ENCODE data around the gene MATN4.
A peak's percentile ranks its signal among the peaks of the same experiment; 100 is the strongest.
"Not testable (repeated sequence)": the region's sequence is repeated elsewhere in the genome, so short reads cannot be mapped to it uniquely, and the experiment has no call there.

The MATN4 gene, protein sequence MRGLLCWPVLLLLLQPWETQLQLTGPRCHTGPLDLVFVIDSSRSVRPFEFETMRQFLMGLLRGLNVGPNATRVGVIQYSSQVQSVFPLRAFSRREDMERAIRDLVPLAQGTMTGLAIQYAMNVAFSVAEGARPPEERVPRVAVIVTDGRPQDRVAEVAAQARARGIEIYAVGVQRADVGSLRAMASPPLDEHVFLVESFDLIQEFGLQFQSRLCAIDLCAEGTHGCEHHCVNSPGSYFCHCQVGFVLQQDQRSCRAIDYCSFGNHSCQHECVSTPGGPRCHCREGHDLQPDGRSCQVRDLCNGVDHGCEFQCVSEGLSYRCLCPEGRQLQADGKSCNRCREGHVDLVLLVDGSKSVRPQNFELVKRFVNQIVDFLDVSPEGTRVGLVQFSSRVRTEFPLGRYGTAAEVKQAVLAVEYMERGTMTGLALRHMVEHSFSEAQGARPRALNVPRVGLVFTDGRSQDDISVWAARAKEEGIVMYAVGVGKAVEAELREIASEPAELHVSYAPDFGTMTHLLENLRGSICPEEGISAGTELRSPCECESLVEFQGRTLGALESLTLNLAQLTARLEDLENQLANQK

DNA sequence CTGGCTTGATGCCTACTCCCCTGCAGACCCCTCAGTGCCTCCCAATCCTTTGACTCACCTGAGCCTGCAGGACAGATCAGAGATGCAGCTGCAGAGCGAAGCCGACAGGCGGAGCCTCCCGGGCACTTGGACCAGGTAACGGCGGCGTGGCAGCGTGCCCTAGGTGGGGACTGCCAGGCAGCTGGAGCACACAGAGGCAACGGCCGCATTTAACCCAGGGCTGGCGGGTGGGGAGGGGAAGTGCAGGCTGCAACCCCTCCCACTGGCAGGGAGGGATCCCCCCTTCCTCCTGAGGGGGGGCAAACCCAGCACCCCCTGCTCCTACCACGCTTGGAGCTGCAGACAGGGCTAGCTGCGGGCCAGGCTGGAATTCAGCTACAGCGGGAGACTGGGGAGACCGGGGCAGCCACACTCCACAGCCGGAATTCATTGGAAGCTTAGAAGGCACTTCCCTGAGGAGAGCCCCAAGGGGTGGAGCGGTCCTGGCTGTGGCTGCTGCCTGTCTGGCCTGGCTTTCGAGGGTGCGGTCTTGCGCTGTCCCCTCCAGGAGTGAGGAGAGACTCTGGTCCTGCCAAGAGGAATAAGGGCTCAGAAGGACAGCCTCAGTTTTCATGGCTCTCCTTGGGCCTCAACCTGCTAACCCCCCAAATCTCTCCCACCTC lies at the start of gene MATN4:
Gene MATN4, minus strand, starts transcription at position 183 of the 662 bp plus-strand sequence. CDS start 2,717 bp downstream, outside the sequence.
- no peak within 1 kb of the TSS for H3K27ac Mint-ChIP-seq
- no peak for DNase-seq
- H3K27me3 Mint-ChIP-seq = peaks cover 71% of the 10 kb centered on the region
- no peak for ATAC-seq
- H3K4me1 Mint-ChIP-seq = peaks cover 14% of the 10 kb centered on the region
- no peaks in the 10 kb centered on the region for H3K36me3 Mint-ChIP-seq (ENCODE audit: low read depth)
- no peak within 1 kb of the TSS for H3K4me3 Mint-ChIP-seq
- H3K9me3 Mint-ChIP-seq = no peaks in the 10 kb centered on the region

DNA sequence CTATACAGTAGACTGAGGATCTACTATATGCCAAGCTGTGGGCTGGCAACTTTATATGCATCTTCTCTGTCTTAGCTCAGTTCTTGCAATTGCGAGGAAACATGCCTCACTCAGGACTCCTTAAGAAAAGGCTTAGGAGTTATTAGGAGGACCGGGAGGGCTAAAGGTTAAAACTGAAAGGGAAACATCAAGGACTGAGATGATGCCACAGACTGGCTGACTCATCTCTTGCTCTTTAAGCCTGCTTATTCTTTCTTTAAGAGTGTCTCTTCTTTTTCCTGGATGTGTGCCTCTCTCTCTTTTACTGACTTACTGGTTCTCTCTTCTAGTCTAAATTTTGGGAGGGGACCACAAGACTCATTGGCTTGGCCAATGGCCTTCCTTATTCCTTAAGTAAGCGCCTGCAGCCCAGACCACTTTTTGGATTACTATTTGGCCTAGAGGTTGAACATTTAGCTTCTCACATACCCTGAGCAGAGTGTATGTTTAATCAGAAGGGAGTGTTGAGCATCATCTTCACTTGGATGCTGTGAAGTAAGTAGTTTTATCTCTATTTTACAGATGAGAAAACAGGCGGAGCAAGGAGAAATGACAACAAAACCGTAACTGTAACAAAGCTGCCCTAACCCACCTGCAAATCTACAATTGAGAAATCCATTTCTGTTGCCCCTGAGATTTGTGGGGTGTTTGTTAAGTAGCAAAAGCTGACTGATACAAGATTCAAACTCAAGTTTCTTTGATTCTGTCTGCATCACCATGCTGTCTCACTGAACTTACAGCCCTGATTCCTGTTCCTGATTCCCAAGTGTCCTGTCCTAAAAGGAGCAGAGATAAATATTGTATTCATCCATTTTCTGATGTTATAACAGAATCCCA lies 47.3 kb upstream of the MATN4 start:
- ATAC-seq (peak; percentile 73), DNase-seq (no peak)
- Mint-ChIP-seq H3K4me3 (peak overlapping the region; percentile 69), H3K36me3 (ENCODE audit: low read depth) (no peaks in the 10 kb centered on the region), H3K9me3 (no peaks in the 10 kb centered on the region), H3K27me3 (no peaks in the 10 kb centered on the region), H3K4me1 (peaks cover 70% of the 10 kb centered on the region), H3K27ac (peak overlapping the region; percentile 90)

DNA sequence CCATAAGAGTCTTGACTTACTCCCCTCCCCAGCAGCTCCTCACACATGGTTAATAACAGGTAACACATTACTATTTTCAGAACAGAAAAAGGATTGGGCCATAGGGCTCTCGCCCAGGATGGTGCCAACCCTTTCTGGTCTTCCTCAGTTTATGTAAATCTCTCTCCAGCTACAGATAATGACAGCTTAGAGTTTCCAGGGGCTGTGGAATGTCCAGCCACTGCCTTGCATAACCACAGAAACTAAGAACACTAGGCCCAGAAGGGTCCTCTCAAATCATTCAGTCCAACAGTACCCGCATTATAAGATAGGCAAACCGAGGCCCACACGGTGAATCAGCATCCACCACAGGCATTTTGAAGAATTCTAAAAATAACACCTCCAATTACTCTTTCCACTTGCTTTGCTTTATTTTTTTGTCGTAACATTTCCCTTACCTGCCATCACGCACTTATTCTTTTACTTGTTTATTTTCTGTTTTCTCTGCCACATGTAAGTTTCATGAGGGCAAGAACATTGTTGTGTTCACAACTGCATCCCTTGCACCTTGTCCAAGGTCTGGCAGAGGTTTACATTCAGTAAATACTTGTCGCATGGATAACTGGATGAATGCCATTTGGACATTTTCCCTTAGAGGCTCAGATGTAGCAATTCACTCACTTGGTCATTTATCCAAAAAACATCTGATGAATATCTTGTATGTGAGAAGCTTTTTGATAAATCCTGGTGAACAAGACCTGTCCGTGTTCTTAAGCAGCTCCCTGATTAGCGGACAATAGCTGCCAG lies 46.5 kb upstream of the MATN4 start:
- Mint-ChIP-seq H3K27ac (peak overlapping the region; percentile 90), H3K4me3 (peak overlapping the region; percentile 69), H3K4me1 (peaks cover 75% of the 10 kb centered on the region), H3K36me3 (ENCODE audit: low read depth) (no peaks in the 10 kb centered on the region), H3K27me3 (no peaks in the 10 kb centered on the region), H3K9me3 (no peaks in the 10 kb centered on the region)
- ATAC-seq (peak; percentile 85), DNase-seq (peak; percentile 35)

DNA sequence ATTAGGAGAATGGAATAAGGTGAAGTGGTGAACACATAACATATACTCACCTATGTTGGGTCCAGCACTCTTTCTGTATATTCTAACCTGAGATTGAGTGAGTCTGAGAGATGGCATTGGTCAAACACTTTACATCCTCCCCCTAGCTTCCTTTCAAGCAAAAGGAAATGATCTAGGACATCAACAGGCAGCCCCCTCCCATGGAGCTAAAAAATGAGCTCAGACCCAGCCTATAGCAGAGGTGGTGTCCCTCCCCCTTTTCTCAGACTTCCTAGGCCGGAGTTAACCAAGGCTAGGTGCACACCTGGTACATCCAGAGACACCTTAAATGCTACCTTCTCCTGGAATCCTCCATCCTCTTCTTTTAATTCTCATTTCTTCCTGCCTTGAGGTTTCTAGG lies 45.6 kb upstream of the MATN4 start:
- no peaks in the 10 kb centered on the region for H3K9me3 Mint-ChIP-seq
- ATAC-seq (no peak), DNase-seq (no peak)
- peaks cover 69% of the 10 kb centered on the region for H3K4me1 Mint-ChIP-seq
- H3K4me3 Mint-ChIP-seq = peak overlapping the region; percentile 69
- H3K27me3 Mint-ChIP-seq = no peaks in the 10 kb centered on the region
- H3K36me3 Mint-ChIP-seq (ENCODE audit: low read depth) = no peaks in the 10 kb centered on the region
- peak overlapping the region; percentile 90 for H3K27ac Mint-ChIP-seq

DNA sequence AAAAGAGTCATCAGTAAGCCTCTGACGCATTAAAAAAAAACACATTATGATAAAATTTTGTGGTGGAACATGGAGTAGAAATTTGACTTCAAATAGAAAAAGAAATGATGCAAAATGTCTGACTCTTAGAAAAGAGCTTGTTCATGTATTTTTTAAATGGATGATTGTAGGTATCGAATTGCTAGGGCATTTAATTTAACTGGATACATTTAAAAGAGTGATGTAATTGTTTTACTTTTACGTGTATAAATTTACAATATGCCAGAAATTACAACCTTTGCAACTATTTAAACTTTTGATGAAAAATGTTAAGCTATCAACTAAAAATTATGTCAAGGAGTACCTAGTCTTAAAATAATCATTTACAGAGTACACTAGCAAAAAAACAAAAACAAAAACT lies 44.6 kb upstream of the MATN4 start:
- DNase-seq (no peak), ATAC-seq (no peak)
- Mint-ChIP-seq H3K27ac (no peak overlapping the region), H3K4me1 (peaks cover 65% of the 10 kb centered on the region), H3K36me3 (ENCODE audit: low read depth) (no peaks in the 10 kb centered on the region), H3K9me3 (no peaks in the 10 kb centered on the region), H3K27me3 (no peaks in the 10 kb centered on the region), H3K4me3 (no peak overlapping the region)

DNA sequence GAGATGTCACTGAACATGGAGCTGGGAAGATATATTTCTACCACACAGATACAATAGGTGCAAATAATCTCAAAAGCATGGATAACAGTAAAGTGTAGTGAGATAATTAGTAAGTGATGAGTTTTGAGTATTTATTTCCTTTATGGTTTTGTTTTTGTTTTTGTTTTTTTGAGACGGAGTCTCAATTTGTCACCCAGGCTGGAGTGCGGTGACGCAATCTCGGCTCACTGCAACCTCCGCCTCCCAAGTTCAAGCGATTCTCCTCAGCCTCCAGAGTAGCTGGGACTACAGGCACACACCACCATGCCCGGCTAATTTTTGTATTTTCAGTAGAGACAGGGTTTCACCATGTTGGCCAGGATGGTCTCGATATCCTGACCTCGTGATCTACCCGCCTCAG lies 42.7 kb upstream of the MATN4 start:
- not testable (repeated sequence) for H3K27me3 Mint-ChIP-seq, H3K4me3 Mint-ChIP-seq, H3K9me3 Mint-ChIP-seq, DNase-seq, H3K27ac Mint-ChIP-seq, ATAC-seq
- Mint-ChIP-seq H3K36me3 (ENCODE audit: low read depth) (peaks cover 10% of the 10 kb centered on the region), H3K4me1 (peaks cover 66% of the 10 kb centered on the region)

DNA sequence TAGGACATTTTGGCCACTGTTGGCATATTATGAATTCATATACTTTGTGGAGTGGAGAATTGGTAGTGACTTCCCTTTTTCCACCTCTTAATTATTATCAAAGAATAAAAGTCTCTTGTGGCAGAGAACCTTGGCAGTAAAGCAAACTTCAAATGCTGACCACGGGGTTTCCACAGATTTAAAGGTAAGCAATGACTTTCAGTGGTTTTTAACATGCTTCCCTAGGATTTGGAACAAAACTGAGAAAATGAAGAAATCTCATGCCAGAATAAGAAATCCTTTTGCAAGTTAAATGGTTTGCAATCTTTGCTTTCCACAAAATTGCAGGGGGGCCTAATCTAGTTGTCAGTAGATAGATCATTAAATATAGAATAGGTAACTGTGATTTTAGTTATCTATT lies 42.1 kb upstream of the MATN4 start:
- H3K27ac Mint-ChIP-seq = no peak overlapping the region
- DNase-seq (no peak), ATAC-seq (no peak)
- H3K4me3 Mint-ChIP-seq = no peak overlapping the region
- H3K27me3 Mint-ChIP-seq = no peaks in the 10 kb centered on the region
- H3K36me3 Mint-ChIP-seq (ENCODE audit: low read depth) = peaks cover 14% of the 10 kb centered on the region
- peaks cover 65% of the 10 kb centered on the region for H3K4me1 Mint-ChIP-seq
- no peaks in the 10 kb centered on the region for H3K9me3 Mint-ChIP-seq

DNA sequence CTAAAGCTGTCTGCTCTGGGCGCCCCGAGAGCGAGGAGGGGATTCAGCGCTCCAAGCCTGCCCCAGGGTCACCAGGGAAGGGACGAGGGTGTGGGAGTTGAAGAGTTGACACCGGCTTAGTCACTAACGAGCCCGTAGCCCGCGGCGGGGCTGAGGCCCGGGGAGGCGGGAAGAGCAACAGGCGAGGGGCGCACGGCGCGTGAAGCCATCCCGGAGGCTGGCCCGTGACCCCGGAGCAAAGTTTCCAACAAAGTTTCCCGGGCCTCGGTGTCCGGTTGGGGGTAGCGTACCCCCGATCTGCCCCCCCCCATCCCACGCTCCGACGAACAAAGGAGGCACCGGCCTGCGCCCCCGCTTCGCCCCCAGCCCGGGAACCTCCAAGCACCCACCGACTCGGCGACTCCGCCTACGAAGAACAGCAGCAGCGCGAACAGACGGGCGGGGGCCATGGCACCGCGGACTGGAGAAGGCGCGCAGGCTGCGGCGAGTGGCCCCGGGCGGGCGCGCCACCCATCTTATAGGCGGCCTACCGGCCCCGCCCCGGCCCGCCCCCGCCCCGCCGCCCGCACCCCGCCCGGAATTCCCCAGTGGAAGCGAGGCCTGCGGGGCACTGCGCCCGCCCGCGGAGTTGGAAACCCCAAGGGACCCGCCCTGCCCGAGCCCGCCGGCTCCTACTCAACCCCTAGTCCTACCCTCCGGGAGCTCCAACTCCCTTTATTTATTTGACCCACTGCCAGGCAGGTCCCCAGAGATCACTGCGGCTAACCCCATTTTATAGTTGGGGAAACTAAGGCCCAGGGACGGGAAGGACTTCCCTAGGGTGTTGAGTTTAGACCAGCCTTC lies 40.1 kb upstream of the MATN4 start, which contains the start of gene SDC4:
Gene SDC4, minus strand, starts transcription at position 489 of the 843 bp plus-strand sequence. Its CDS starts 40 bp downstream, at position 449.
- Mint-ChIP-seq H3K27ac (peak within 1 kb of the TSS; percentile 67), H3K27me3 (no peaks in the 10 kb centered on the region), H3K4me1 (peaks cover 62% of the 10 kb centered on the region), H3K4me3 (peak within 1 kb of the TSS; percentile 91), H3K36me3 (ENCODE audit: low read depth) (peaks cover 27% of the 10 kb centered on the region), H3K9me3 (no peaks in the 10 kb centered on the region)
- DNase-seq = peak; percentile 77
- ATAC-seq = peak; percentile 73

DNA sequence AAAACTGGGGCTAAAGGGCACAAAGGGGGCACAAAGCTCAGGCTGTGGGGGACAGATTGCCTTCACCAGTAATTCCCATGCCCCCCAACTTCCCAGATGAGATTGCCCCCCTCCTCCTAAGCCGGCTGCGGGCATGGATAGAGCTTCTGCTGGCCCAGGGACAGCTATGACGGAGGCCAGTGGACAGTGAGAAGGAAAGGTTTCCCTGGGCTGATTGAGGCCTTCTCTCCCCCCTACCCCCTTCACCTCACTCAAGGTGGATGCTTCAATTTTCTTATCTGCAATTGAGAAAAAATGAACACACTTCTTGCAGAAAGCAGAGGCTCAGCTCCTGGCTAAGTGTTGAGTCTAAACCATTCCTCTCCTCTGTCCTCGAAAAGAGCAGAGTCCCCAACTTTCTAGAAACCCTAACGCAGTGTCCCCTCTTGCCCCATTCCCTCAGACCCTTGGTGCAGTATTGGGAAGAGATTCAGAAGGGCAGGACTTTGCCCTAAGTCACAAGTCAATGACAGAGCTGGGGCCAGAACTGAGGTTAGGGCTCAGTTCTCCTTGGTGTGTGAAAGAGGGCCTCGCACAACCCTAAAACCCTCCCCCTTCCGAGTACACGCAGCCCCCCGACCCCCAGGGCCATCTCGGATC lies 39.3 kb upstream of the MATN4 start:
- ATAC-seq = no peak
- Mint-ChIP-seq H3K9me3 (no peaks in the 10 kb centered on the region), H3K4me1 (peaks cover 63% of the 10 kb centered on the region), H3K4me3 (peak overlapping the region; percentile 91), H3K27me3 (no peaks in the 10 kb centered on the region), H3K36me3 (ENCODE audit: low read depth) (peaks cover 27% of the 10 kb centered on the region), H3K27ac (peak overlapping the region; percentile 62)
- no peak for DNase-seq

DNA sequence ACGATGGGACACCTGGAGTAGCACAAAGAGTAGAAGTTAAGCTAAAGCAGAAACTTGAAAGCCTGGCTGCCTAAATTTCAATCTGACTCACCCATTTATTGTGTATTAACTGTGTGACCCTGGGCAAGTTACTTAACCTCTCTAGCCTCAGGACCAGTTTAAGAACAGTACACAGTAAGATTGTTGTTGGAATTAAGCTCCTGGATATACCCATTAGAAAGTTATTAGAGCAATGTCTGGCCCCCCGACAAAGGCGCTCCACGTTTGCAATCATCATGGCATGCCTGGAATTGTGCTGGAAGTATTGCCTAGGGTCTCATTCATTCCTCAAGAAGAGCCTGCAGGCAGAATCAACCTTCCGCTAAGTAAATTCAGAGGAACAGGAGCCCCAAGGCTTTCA lies 38.8 kb upstream of the MATN4 start:
- peaks cover 27% of the 10 kb centered on the region for H3K36me3 Mint-ChIP-seq (ENCODE audit: low read depth)

DNA sequence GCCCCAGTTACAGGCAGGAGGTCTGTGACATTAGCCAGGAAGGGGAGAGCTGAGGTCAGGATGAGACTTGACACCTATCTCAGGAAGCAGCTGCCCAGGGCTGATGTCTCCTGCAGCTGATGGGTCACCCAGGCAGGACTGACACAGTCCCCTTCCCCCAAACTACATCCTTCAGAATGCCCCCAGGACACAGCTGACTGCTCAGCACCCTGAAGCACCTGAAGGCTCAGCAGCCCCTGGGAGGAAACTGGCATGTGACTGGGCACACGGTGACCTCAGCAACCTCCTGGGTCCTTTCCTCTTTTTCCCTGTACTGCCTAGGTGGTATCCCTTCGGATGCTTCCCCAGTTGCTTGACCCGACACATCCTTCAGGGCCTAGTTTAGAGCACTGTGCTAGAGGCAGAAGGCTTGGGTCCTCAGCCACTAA lies 38.2 kb upstream of the MATN4 start:
- DNase-seq = peak; percentile 26
- peaks cover 27% of the 10 kb centered on the region for H3K36me3 Mint-ChIP-seq (ENCODE audit: low read depth)
- no peaks in the 10 kb centered on the region for H3K27me3 Mint-ChIP-seq
- peak; percentile 40 for ATAC-seq
- peak overlapping the region; percentile 91 for H3K4me3 Mint-ChIP-seq
- H3K27ac Mint-ChIP-seq = peak overlapping the region; percentile 64
- H3K9me3 Mint-ChIP-seq = no peaks in the 10 kb centered on the region
- H3K4me1 Mint-ChIP-seq = peaks cover 66% of the 10 kb centered on the region

More for the DNA sequence above, 38.8 kb upstream of the MATN4 start:
- Mint-ChIP-seq H3K9me3 (no peaks in the 10 kb centered on the region), H3K27me3 (no peaks in the 10 kb centered on the region), H3K27ac (peak overlapping the region; percentile 48), H3K4me3 (peak overlapping the region; percentile 91), H3K4me1 (peaks cover 66% of the 10 kb centered on the region)
- no peak for ATAC-seq
- no peak for DNase-seq

DNA sequence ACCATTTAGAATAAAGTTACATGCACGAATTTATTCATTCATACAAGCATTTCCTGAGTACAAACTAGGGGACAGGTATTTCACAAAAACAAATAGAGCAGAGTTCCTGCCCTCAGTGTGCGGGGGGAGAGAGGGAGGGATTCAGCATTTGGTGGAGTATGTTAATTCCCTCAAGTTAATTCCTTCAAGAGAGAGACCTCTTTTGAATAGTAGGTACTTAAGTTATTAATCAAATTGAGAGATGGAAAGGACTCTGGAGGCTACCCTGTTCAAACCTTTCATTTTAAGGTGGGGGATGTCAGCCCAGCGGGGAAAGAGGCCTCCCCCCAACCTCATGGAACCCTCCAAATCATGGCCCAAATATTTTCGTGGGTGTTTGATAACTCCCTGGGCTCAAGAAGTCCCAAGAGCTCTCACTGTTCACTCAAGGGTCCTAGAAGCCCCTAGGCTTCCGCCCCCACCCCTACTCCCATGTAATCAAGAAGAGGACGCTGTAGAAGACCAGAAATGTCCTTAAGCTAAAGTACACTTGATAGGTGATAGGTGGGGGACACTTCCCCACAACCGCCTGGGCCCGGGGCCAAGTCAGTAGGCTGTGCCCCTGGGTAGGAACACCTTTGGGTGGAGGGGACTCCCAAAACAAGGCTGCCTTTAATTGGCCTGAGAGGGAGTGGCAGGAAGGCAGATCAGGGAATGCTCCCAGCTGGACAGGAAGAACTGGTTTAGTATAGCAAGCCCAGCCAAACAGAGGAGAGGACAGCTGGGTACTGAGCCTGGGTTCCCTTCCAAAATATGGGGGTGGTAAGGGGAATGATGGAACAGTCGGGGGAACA lies 37.2 kb upstream of the MATN4 start:
- H3K27me3 Mint-ChIP-seq = no peaks in the 10 kb centered on the region
- H3K4me3 Mint-ChIP-seq = peak overlapping the region; percentile 91
- H3K9me3 Mint-ChIP-seq = no peaks in the 10 kb centered on the region
- H3K36me3 Mint-ChIP-seq (ENCODE audit: low read depth) = peaks cover 36% of the 10 kb centered on the region
- peak overlapping the region; percentile 62 for H3K27ac Mint-ChIP-seq
- H3K4me1 Mint-ChIP-seq = peaks cover 67% of the 10 kb centered on the region
- DNase-seq (no peak), ATAC-seq (no peak)

All from activated naive CD8-positive, alpha-beta T cell treated with anti-CD3 and anti-CD28 coated beads, Interleukin-2, amount 50 U/mL, for 24 hours (primary cell).